ENCODE data around the gene TIMM17A. TPM values are rescaled to one million over a fixed set of nuclear protein-coding genes. Genes with fewer than 3 reads are reported as not detected.
A peak's percentile ranks its signal among the peaks of the same experiment; 100 is the strongest.

The TIMM17A gene
- total RNA-seq, 6 experiments from 2014 or later: 26.5 to 44.1 (median 38.1) TPM

DNA sequence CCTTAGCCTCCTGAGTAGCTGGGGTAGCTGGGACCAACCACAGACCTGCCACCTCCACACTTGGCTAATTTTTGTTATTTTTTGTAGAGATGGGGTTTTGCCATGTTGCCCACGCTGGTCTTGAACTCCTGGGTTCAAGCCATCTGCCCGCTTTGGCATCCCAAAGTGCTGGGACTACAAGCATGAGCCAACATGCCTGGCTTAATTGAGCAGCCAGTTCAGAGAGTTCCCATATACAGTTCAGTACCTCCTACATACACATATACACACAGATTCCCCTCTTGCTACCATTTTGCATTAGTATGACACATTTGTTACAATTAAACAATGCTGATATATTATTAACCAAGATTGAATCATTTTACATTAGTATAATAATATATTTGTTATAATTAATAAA lies 30.1 kb downstream of the TIMM17A start:
- intact Hi-C loops (cut with DNase I): no loop called here
- Histone ChIP-seq H3K27ac (no peak overlapping the region), H3K27me3 (no peaks in the 10 kb centered on the region), H3K36me3 (peaks cover 0 to 18% (median 2%) of the 10 kb centered on the region in 4 donors), H3K9me3 (no peaks in the 10 kb centered on the region), H3K4me3 (no peak overlapping the region), H3K4me1 (peaks cover 0 to 18% (median 0%) of the 10 kb centered on the region in 4 donors)
- ATAC-seq (no peak), DNase-seq (no peak)
- TF ChIP-seq POLR2A (IDR thresholded peaks at IDR 0.05): no peak
- TF ChIP-seq, protein P1, sequence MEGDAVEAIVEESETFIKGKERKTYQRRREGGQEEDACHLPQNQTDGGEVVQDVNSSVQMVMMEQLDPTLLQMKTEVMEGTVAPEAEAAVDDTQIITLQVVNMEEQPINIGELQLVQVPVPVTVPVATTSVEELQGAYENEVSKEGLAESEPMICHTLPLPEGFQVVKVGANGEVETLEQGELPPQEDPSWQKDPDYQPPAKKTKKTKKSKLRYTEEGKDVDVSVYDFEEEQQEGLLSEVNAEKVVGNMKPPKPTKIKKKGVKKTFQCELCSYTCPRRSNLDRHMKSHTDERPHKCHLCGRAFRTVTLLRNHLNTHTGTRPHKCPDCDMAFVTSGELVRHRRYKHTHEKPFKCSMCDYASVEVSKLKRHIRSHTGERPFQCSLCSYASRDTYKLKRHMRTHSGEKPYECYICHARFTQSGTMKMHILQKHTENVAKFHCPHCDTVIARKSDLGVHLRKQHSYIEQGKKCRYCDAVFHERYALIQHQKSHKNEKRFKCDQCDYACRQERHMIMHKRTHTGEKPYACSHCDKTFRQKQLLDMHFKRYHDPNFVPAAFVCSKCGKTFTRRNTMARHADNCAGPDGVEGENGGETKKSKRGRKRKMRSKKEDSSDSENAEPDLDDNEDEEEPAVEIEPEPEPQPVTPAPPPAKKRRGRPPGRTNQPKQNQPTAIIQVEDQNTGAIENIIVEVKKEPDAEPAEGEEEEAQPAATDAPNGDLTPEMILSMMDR (IDR thresholded peaks at IDR 0.05): no peak
- WGBS (ENCODE audit: insufficient coverage, low coverage, low lambda C conversion rate, missing lambda C conversion rate): 43% methylated on average over 1 of the region's 2 CpGs

DNA sequence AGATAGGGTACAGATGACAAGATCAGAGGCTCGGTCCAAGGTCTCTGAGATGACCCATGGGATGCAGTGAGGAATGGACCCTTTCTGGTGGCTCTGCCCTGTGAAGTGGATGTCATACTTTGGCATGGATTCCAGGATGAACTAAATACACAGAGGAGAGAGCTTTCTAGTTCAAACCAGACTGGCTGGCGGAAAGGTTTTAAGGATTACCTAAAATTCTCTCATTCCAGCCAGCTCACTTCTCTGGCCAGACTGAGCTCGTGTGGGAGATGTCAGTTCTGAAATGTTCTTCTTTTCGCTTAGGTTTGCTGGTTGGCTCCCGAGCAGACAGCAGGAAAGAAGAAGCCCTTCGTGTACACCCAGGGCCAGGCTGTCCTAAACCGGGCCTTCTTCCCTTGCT lies 33.3 kb downstream of the TIMM17A start:
- TF ChIP-seq, protein P1 (IDR thresholded peaks at IDR 0.05): no peak
- TF ChIP-seq POLR2A (IDR thresholded peaks at IDR 0.05): no peak
- Histone ChIP-seq H3K27me3 (no peaks in the 10 kb centered on the region), H3K27ac (no peak overlapping the region), H3K4me3 (no peak overlapping the region), H3K9me3 (no peaks in the 10 kb centered on the region), H3K4me1 (peaks cover 0 to 17% (median 0%) of the 10 kb centered on the region in 4 donors), H3K36me3 (peaks cover 0 to 36% (median 11%) of the 10 kb centered on the region in 4 donors)
- WGBS (ENCODE audit: insufficient coverage, low coverage, low lambda C conversion rate, missing lambda C conversion rate): 94% methylated on average over 3 of the region's 7 CpGs
- peak in 2 of 4 donors; percentile 36 to 39 for ATAC-seq
- intact Hi-C loops (cut with DNase I): no loop called here
- no peak for DNase-seq

GRCh38 chr1:201989354-201990128 lies 34.2 kb downstream of the TIMM17A start:
- TF ChIP-seq POLR2A (IDR thresholded peaks at IDR 0.05): no peak
- TF ChIP-seq, protein P1 (IDR thresholded peaks at IDR 0.05): no peak
- no peak for ATAC-seq
- Histone ChIP-seq H3K4me3 (no peak overlapping the region), H3K36me3 (peaks cover 0 to 36% (median 11%) of the 10 kb centered on the region in 4 donors), H3K9me3 (no peaks in the 10 kb centered on the region), H3K27ac (no peak overlapping the region), H3K27me3 (no peaks in the 10 kb centered on the region), H3K4me1 (peaks cover 0 to 8% (median 0%) of the 10 kb centered on the region in 4 donors)
- WGBS (ENCODE audit: insufficient coverage, low coverage, low lambda C conversion rate, missing lambda C conversion rate): 90% methylated on average over 9 of the region's 10 CpGs
- DNase-seq: no peak
- intact Hi-C loops (cut with DNase I): no loop called here

DNA sequence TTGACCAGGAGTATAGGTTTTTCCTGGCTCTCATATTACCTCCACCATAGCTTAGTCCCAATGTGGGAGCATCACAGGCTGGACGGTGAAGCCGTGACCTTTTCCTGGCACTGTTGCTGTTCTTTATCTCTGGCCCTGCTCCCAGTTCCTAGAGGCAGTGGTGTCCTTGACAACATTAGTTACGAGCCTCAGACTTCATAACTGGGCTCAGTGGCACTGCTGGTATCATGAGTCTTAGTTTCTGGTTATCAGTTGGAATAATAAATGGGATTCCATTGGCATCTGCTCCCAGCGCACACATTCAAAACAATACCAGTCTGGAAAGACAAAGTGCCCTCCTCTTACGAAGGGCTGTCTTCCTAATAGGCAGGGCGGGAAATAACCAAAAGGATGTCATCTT lies 35.1 kb downstream of the TIMM17A start:
- Histone ChIP-seq H3K27me3 (no peaks in the 10 kb centered on the region), H3K4me1 (peaks cover 0 to 8% (median 0%) of the 10 kb centered on the region in 4 donors), H3K36me3 (peaks cover 0 to 41% (median 14%) of the 10 kb centered on the region in 4 donors), H3K4me3 (no peak overlapping the region), H3K9me3 (no peaks in the 10 kb centered on the region), H3K27ac (no peak overlapping the region)
- peak; percentile 88 to 96 (median 90) for ATAC-seq
- TF ChIP-seq, protein P1 (IDR thresholded peaks at IDR 0.05): no peak
- TF ChIP-seq POLR2A (IDR thresholded peaks at IDR 0.05): no peak
- intact Hi-C loops (cut with DNase I): no loop called here
- WGBS (ENCODE audit: insufficient coverage, low coverage, low lambda C conversion rate, missing lambda C conversion rate): 61% methylated on average over 4 of the region's 6 CpGs
- DNase-seq: peak in 2 of 3 donors; percentile 62 to 66
